ENCODE measurements around the gene PTPRT. TPM values are rescaled to one million over a fixed set of nuclear protein-coding genes. Genes with fewer than 3 reads are reported as not detected.

PTPRT gene
- polyA plus RNA-seq, 1 donor = 0.78 TPM

DNA sequence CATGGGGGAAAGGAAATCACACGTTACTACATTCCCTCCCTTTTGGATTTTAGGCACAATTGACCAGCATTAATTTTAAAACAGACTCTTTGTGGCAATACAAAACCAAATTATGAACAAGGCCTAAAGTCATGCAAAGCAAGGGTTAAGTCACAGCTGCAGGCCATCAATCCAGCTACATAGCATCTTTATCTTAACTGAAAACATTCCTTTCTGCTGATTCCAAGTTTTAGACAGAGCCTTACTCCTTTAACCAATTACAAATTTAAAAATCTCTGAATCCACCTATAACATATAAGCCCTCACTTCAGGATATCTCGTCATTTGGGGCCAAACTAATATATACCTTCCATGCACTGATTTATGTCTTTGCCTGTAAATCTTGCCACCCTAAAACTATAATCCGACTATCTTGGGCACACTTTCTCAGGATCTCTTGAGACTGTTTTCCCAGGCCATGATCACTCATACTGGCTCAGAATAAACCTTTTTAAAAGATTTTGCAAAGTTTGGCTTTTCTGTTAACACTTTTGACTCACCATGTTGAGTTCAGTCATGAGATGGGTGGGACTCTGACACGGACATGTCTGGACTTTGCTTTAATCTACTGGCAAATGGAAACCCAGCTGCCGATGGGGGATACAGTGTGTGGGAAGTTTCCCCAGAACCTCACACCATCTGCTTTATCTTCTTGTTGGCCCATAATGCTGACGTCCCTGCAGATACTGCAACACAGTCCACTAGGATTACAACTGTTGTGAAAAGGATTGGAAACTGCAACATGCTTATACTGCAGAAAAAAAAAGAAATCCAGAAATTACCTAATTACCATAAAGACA, 757.0 kb downstream of the PTPRT start:
- Histone ChIP-seq H3K27ac (ENCODE audit: low read length) (no peak overlapping the region), H3K4me3 (ENCODE audit: low read length) (no peak overlapping the region), H3K27me3 (ENCODE audit: control insufficient read depth, insufficient read depth, low read length) (no peaks in the 10 kb centered on the region), H3K36me3 (ENCODE audit: control insufficient read depth, insufficient read depth, low read length) (no peaks in the 10 kb centered on the region), H3K9me3 (ENCODE audit: control insufficient read depth, low read depth, low read length) (no peaks in the 10 kb centered on the region), H3K4me1 (ENCODE audit: control insufficient read depth, insufficient read depth, low read length) (no peaks in the 10 kb centered on the region)
- DNase-seq = no peak
- WGBS (ENCODE audit: insufficient coverage, low lambda C conversion rate) = 80% methylated on average over 1 of the region's 6 CpGs

DNA sequence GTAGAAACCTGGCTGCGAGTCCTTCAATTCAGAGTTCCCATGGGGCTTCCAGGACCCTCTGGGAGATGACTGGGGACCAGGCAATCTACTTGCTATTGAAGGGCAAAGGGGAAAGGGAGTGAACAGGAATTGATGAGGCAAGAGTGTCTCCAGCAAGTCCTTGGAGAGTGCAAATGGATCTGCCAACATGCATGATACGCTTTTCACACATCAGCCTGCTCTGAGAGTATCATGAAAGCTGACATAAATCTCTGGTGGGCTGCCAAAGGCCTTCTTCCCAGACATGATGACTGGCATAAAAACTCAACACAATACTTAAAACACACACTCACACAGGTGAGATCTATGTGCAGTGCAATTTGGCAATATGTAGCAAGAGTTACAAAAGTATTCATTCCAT, 759.1 kb downstream of the PTPRT start:
- no peak overlapping the region for H3K27ac ChIP-seq (ENCODE audit: low read length)
- H3K4me1 ChIP-seq (ENCODE audit: control insufficient read depth, insufficient read depth, low read length) = no peaks in the 10 kb centered on the region
- H3K36me3 ChIP-seq (ENCODE audit: control insufficient read depth, insufficient read depth, low read length) = no peaks in the 10 kb centered on the region
- no peak for DNase-seq
- WGBS (ENCODE audit: insufficient coverage, low lambda C conversion rate) = no CpG with 5 or more reads among the region's 2 CpGs
- H3K4me3 ChIP-seq (ENCODE audit: low read length) = no peak overlapping the region
- H3K9me3 ChIP-seq (ENCODE audit: control insufficient read depth, low read depth, low read length) = peaks cover 3% of the 10 kb centered on the region
- H3K27me3 ChIP-seq (ENCODE audit: control insufficient read depth, insufficient read depth, low read length) = no peaks in the 10 kb centered on the region

DNA sequence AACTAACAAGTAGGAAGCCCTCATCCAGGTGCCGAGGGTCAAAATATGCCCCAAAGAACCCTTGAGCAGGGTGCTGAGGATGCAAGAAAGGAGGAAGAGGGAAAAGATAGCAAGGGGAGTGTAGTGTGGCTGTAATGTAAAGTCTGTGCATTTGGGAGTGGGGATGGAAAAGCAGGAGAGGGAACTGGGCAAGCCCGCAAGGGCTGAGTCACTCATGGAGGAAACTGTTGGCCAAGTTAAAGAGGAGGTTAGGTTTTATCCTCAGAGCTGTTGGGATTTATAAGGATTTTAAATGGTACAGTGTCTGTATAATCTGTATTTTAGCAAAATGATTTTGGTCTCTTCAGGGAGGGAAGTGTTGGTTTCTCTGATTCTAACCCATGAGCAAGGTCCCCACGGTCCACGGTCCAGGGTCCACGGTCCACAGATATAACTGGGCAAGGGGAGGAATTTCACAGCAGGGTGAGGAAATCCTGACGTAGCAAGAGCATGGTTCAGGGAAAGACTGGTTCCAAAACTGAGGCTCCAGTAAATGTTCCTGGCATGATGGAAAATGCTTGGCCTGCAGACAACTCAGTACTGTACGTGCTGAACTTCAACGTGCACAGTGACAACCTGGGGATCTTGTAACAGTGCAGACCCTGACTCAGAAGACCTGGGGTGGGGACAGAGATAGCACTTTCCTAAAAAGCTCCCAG, 759.8 kb downstream of the PTPRT start:
- Histone ChIP-seq H3K27me3 (ENCODE audit: control insufficient read depth, insufficient read depth, low read length) (no peaks in the 10 kb centered on the region), H3K9me3 (ENCODE audit: control insufficient read depth, low read depth, low read length) (peaks cover 3% of the 10 kb centered on the region), H3K4me1 (ENCODE audit: control insufficient read depth, insufficient read depth, low read length) (no peaks in the 10 kb centered on the region), H3K4me3 (ENCODE audit: low read length) (no peak overlapping the region), H3K27ac (ENCODE audit: low read length) (no peak overlapping the region), H3K36me3 (ENCODE audit: control insufficient read depth, insufficient read depth, low read length) (no peaks in the 10 kb centered on the region)
- WGBS (ENCODE audit: insufficient coverage, low lambda C conversion rate) = no CpG with 5 or more reads among the region's 8 CpGs
- DNase-seq = no peak

DNA sequence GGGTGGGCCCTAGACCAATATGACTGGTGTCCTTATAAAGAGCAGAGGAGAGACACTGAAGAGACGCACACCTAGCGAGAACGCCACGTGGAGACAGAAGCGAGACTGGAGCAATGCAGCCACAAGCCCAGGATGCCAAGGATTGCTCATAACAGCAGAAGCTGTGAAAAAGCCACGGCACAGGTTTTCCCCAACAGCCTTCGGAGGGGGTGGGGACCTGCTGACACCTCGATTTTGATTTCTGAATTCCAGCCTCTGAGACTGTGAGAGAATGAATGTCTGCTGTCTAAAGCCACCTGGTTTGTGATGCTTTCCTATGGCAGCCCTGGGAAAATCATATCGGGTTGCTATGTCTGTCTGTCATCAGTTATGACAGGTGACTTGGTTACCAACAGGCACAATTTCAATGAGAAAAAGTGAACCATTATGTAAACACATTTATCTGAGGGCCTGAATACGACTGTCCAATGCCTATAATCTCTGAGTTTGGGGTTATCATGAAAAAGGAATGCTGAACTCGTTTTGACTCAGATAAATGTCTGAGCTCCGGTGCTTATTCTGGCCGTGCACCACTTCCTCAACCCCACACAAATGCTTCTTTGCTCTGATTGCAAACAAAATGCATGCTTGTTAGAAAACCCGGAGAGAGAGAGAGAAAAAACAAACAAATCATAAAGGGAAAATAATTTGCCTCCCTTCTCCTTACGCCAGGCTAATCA, 769.7 kb downstream of the PTPRT start:
- Histone ChIP-seq H3K27me3 (ENCODE audit: control insufficient read depth, insufficient read depth, low read length) (no peaks in the 10 kb centered on the region), H3K4me1 (ENCODE audit: control insufficient read depth, insufficient read depth, low read length) (no peaks in the 10 kb centered on the region), H3K4me3 (ENCODE audit: low read length) (no peak overlapping the region), H3K36me3 (ENCODE audit: control insufficient read depth, insufficient read depth, low read length) (no peaks in the 10 kb centered on the region), H3K27ac (ENCODE audit: low read length) (no peak overlapping the region), H3K9me3 (ENCODE audit: control insufficient read depth, low read depth, low read length) (no peaks in the 10 kb centered on the region)
- WGBS (ENCODE audit: insufficient coverage, low lambda C conversion rate) = 0% methylated on average over 1 of the region's 15 CpGs
- DNase-seq = no peak

DNA sequence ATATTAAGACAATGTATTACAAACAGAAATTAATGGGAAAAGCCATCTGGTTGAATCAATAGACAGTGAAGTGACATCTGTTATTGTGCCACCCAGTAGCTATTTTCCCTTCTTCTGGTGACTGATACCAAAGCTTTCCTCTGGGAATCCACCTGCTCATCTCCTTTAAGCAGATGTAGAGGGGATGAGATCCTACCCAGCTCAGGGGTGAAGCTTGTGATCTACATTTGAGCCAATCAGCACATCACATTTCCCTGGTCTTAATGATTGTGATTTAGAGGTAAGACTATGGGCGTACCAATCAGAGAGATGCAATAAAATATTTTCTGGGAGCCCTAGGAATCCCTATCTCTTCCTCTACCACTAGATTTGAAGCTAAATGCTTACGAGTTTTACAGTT, 782.9 kb downstream of the PTPRT start:
- Histone ChIP-seq H3K4me3 (ENCODE audit: low read length) (no peak overlapping the region), H3K27ac (ENCODE audit: low read length) (no peak overlapping the region), H3K9me3 (ENCODE audit: control insufficient read depth, low read depth, low read length) (no peaks in the 10 kb centered on the region), H3K36me3 (ENCODE audit: control insufficient read depth, insufficient read depth, low read length) (no peaks in the 10 kb centered on the region), H3K4me1 (ENCODE audit: control insufficient read depth, insufficient read depth, low read length) (no peaks in the 10 kb centered on the region), H3K27me3 (ENCODE audit: control insufficient read depth, insufficient read depth, low read length) (no peaks in the 10 kb centered on the region)
- WGBS (ENCODE audit: insufficient coverage, low lambda C conversion rate) = no CpG with 5 or more reads among the region's 2 CpGs
- no peak for DNase-seq

DNA sequence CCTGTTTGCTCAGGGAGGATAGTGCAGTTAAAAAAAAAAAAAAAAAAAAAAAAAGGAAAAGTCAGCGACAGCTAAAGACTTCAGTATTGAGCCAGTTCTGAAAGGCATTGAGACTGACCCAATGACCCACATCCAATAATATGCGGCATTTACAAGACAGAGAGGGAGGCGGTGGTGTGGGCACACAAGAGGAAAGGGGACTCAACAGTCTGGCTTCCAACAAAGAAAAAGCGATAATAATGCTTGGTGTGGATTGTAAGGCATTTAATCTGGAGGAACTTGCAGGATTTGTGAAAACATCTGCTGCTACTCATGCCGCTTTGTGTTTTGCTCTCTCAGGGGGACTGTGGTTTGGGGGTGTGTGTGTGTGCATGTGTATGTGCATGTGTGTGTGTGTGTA, 787.3 kb downstream of the PTPRT start:
- no CpG with 5 or more reads among the region's 5 CpGs for WGBS (ENCODE audit: insufficient coverage, low lambda C conversion rate)
- no peak overlapping the region for H3K4me3 ChIP-seq (ENCODE audit: low read length)
- H3K36me3 ChIP-seq (ENCODE audit: control insufficient read depth, insufficient read depth, low read length) = no peaks in the 10 kb centered on the region
- H3K27me3 ChIP-seq (ENCODE audit: control insufficient read depth, insufficient read depth, low read length) = no peaks in the 10 kb centered on the region
- no peak for DNase-seq
- no peaks in the 10 kb centered on the region for H3K9me3 ChIP-seq (ENCODE audit: control insufficient read depth, low read depth, low read length)
- H3K27ac ChIP-seq (ENCODE audit: low read length) = no peak overlapping the region
- H3K4me1 ChIP-seq (ENCODE audit: control insufficient read depth, insufficient read depth, low read length) = no peaks in the 10 kb centered on the region

DNA sequence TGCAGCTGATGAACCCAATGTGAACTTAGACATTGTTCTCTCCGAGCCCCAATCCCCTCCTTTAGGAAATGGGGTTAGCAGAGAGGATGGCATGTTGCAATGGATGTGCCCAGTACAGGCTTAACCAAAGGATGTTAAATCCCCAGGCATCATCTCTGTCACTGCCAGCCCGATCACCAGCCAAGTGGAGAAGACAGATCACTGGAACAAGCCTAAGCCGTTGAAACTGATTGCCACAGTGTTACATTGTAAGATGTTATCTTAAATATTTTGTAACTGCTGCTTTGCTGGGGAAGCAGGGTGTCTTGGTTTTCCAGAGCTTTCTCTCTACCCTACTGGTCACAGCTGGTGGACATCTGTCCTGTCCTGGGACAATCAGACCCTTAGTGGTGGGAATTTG, 788.1 kb downstream of the PTPRT start:
- no peak overlapping the region for H3K27ac ChIP-seq (ENCODE audit: low read length)
- WGBS (ENCODE audit: insufficient coverage, low lambda C conversion rate) = no CpG with 5 or more reads among the region's 3 CpGs
- no peaks in the 10 kb centered on the region for H3K9me3 ChIP-seq (ENCODE audit: control insufficient read depth, low read depth, low read length)
- no peaks in the 10 kb centered on the region for H3K27me3 ChIP-seq (ENCODE audit: control insufficient read depth, insufficient read depth, low read length)
- H3K4me1 ChIP-seq (ENCODE audit: control insufficient read depth, insufficient read depth, low read length) = no peaks in the 10 kb centered on the region
- no peak overlapping the region for H3K4me3 ChIP-seq (ENCODE audit: low read length)
- H3K36me3 ChIP-seq (ENCODE audit: control insufficient read depth, insufficient read depth, low read length) = no peaks in the 10 kb centered on the region
- DNase-seq = no peak

DNA sequence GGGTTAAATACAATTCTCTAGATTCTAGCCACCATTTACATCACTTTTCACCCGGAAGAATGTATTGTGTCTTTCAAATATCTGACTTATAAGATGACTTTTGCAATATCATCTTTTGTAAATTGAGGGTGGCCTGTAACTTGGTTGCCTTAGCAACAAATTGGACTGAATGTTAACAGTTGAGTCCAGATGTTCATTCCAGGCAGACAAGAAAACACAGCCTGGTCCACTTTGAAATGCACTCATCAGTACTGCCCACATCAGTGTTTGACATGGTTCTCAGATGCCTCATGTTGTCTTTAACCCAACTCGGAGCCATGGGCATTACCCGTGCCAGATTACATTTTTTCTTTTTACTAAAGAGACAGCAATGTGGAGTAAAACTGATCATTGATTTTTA, 789.9 kb downstream of the PTPRT start:
- 100% methylated on average over 1 of the region's 3 CpGs for WGBS (ENCODE audit: insufficient coverage, low lambda C conversion rate)
- no peak overlapping the region for H3K27ac ChIP-seq (ENCODE audit: low read length)
- no peaks in the 10 kb centered on the region for H3K9me3 ChIP-seq (ENCODE audit: control insufficient read depth, low read depth, low read length)
- no peak for DNase-seq
- H3K4me1 ChIP-seq (ENCODE audit: control insufficient read depth, insufficient read depth, low read length) = no peaks in the 10 kb centered on the region
- no peaks in the 10 kb centered on the region for H3K36me3 ChIP-seq (ENCODE audit: control insufficient read depth, insufficient read depth, low read length)
- H3K4me3 ChIP-seq (ENCODE audit: low read length) = no peak overlapping the region
- no peaks in the 10 kb centered on the region for H3K27me3 ChIP-seq (ENCODE audit: control insufficient read depth, insufficient read depth, low read length)

DNA sequence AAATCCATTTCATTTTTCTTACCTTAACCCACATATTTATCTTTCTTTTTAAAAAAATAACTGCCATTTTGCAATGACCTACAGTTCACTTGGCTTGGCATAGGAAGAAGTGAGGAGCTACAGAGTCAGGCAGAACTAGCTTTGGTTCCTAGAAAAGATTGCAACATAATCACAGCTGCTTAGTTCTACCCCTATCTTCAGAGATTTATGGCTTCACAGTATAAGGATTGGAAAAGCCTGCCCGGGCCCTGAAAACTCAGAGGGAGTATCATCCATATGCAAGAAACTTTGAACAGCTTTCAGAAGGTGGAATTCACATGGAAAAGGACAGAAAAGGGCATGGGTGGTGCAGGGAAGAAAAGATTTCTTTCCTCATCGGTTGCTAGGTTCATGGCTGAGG, 797.3 kb downstream of the PTPRT start:
- WGBS (ENCODE audit: insufficient coverage, low lambda C conversion rate) = no CpG with 5 or more reads among the region's 2 CpGs

DNA sequence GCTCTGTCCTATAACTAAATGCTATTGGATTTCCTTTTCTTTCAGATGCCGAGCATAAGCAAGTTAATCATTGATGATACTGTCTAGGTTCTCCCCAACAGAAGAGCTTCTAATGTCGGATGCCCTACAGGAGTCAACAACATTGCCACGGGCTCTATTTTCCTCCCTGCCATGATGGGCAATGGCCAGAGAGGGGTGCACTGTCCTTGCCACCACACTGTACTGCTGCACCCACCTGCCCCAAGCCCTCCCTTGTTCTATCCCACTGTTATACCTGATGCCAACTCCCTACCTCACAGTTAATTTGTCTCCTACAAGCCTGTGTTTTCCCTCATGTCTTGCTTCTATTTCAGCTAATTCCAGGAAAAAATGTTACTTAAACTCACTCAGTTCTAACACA, 797.9 kb downstream of the PTPRT start:
- WGBS (ENCODE audit: insufficient coverage, low lambda C conversion rate) = no CpG with 5 or more reads among the region's 3 CpGs
- H3K36me3 ChIP-seq (ENCODE audit: control insufficient read depth, insufficient read depth, low read length) = no peaks in the 10 kb centered on the region
- DNase-seq = no peak

More for the DNA sequence above, 797.3 kb downstream of the PTPRT start:
- Histone ChIP-seq H3K4me3 (ENCODE audit: low read length) (no peak overlapping the region), H3K4me1 (ENCODE audit: control insufficient read depth, insufficient read depth, low read length) (no peaks in the 10 kb centered on the region), H3K27ac (ENCODE audit: low read length) (no peak overlapping the region), H3K36me3 (ENCODE audit: control insufficient read depth, insufficient read depth, low read length) (no peaks in the 10 kb centered on the region), H3K9me3 (ENCODE audit: control insufficient read depth, low read depth, low read length) (no peaks in the 10 kb centered on the region), H3K27me3 (ENCODE audit: control insufficient read depth, insufficient read depth, low read length) (no peaks in the 10 kb centered on the region)
- no peak for DNase-seq

More for the DNA sequence above, 797.9 kb downstream of the PTPRT start:
- no peak overlapping the region for H3K27ac ChIP-seq (ENCODE audit: low read length)
- H3K4me1 ChIP-seq (ENCODE audit: control insufficient read depth, insufficient read depth, low read length) = no peaks in the 10 kb centered on the region
- H3K4me3 ChIP-seq (ENCODE audit: low read length) = no peak overlapping the region
- no peaks in the 10 kb centered on the region for H3K9me3 ChIP-seq (ENCODE audit: control insufficient read depth, low read depth, low read length)
- H3K27me3 ChIP-seq (ENCODE audit: control insufficient read depth, insufficient read depth, low read length) = no peaks in the 10 kb centered on the region
